GM19351 (cell line): ENCODE data around the gene KRT78.

Experiments
- ATAC-seq: cut with Tn5 transposase; IDR thresholded peaks from one replicate; pipeline ENCODE4 v1.9.1; 2021; ENCODE audit warnings: mild to moderate bottlenecking, moderate library complexity; ENCODE audit not compliant: unreplicated experiment

The KRT78 gene

GRCh38 chr12:52839436-52840105 lies 9.2 kb downstream of the KRT78 start:
- no peak for ATAC-seq

- ATAC-seq = no peak
Measured at GRCh38 chr12:52838609-52839435, 10.0 kb downstream of the KRT78 start.

- ATAC-seq = no peak
Measured at GRCh38 chr12:52837781-52838608, 10.8 kb downstream of the KRT78 start.

- no peak for ATAC-seq
Measured at GRCh38 chr12:52837413-52837741, 11.4 kb downstream of the KRT78 start.

- ATAC-seq = no peak
Measured at GRCh38 chr12:52836491-52837412, 12.0 kb downstream of the KRT78 start.

GRCh38 chr12:52836042-52836466 lies 12.7 kb downstream of the KRT78 start:
- no peak for ATAC-seq

- ATAC-seq = no peak
Measured at GRCh38 chr12:52835271-52836041, 13.3 kb downstream of the KRT78 start.

- ATAC-seq = no peak
Measured at GRCh38 chr12:52834727-52835001, 14.1 kb downstream of the KRT78 start.

GRCh38 chr12:52833922-52834726 lies 14.7 kb downstream of the KRT78 start, which contains the start of gene KRT79:
TSS of gene KRT79 (minus strand) at chr12:52834311. CDS start at chr12:52834260, 51 bp downstream.
- no peak for ATAC-seq

- no peak for ATAC-seq
Measured at GRCh38 chr12:52832985-52833905, 15.5 kb downstream of the KRT78 start.

- ATAC-seq = no peak
Measured at GRCh38 chr12:52832451-52832850, 16.3 kb downstream of the KRT78 start.

- ATAC-seq = no peak
Measured at GRCh38 chr12:52831251-52831650, 17.5 kb downstream of the KRT78 start.

- ATAC-seq = no peak
Measured at GRCh38 chr12:52829986-52830770, 18.6 kb downstream of the KRT78 start.

GRCh38 chr12:52828591-52829021 lies 20.2 kb downstream of the KRT78 start:
- ATAC-seq = no peak

GRCh38 chr12:52828156-52828555 lies 20.6 kb downstream of the KRT78 start:
- no peak for ATAC-seq

GRCh38 chr12:52827499-52828090 lies 21.2 kb downstream of the KRT78 start:
- ATAC-seq = no peak
